HEK293 (cell line): ENCODE results near the gene GLYATL2.

Experiments
- GLI4 ChIP-seq: fragments of 450-650 bp; formaldehyde crosslinking; IDR thresholded peaks from 2 replicates; pipeline ENCODE4 v1.5.1; 2016; ENCODE audit warnings: missing biosample characterization, missing genetic modification characterization
- TF ChIP-seq, protein P1 (sequence below): fragments of 450-650 bp; formaldehyde crosslinking; IDR thresholded peaks from 2 replicates; pipeline ENCODE4 v1.5.1; 2016; ENCODE audit warnings: missing biosample characterization, missing genetic modification characterization
- TF ChIP-seq, protein P2 (sequence below): fragments of 450-650 bp; formaldehyde crosslinking; IDR thresholded peaks from 2 replicates; pipeline ENCODE4 v1.5.1; 2016; ENCODE audit warnings: missing biosample characterization, missing genetic modification characterization
- TF ChIP-seq, protein P3 (sequence below): fragments of 450-650 bp; formaldehyde crosslinking; IDR thresholded peaks from 2 replicates; pipeline ENCODE4 v1.5.1; 2016; ENCODE audit warnings: missing biosample characterization, missing genetic modification characterization, borderline replicate concordance

DNA sequence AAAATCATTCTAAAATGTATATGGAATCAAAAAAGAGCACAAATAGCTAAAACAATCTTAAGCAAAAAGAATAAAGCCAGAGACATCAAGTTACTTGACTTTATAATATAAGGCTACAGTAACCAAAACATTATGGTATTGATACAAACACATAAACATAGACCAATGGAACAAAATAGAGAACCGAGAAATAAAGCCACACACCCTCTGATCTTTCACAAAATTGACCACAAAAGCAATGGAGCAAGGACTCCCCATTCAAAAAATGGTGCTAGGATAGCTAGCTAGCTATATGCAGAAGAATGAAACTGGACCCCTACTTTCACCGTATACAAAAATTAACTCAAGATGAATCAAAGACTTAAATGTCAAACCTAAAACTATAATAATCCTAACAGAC is 43.2 kb downstream of the GLYATL2 start:
- TF ChIP-seq, protein P1, sequence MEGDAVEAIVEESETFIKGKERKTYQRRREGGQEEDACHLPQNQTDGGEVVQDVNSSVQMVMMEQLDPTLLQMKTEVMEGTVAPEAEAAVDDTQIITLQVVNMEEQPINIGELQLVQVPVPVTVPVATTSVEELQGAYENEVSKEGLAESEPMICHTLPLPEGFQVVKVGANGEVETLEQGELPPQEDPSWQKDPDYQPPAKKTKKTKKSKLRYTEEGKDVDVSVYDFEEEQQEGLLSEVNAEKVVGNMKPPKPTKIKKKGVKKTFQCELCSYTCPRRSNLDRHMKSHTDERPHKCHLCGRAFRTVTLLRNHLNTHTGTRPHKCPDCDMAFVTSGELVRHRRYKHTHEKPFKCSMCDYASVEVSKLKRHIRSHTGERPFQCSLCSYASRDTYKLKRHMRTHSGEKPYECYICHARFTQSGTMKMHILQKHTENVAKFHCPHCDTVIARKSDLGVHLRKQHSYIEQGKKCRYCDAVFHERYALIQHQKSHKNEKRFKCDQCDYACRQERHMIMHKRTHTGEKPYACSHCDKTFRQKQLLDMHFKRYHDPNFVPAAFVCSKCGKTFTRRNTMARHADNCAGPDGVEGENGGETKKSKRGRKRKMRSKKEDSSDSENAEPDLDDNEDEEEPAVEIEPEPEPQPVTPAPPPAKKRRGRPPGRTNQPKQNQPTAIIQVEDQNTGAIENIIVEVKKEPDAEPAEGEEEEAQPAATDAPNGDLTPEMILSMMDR (tag by site-specific recombination): no peak
- TF ChIP-seq, protein P2, sequence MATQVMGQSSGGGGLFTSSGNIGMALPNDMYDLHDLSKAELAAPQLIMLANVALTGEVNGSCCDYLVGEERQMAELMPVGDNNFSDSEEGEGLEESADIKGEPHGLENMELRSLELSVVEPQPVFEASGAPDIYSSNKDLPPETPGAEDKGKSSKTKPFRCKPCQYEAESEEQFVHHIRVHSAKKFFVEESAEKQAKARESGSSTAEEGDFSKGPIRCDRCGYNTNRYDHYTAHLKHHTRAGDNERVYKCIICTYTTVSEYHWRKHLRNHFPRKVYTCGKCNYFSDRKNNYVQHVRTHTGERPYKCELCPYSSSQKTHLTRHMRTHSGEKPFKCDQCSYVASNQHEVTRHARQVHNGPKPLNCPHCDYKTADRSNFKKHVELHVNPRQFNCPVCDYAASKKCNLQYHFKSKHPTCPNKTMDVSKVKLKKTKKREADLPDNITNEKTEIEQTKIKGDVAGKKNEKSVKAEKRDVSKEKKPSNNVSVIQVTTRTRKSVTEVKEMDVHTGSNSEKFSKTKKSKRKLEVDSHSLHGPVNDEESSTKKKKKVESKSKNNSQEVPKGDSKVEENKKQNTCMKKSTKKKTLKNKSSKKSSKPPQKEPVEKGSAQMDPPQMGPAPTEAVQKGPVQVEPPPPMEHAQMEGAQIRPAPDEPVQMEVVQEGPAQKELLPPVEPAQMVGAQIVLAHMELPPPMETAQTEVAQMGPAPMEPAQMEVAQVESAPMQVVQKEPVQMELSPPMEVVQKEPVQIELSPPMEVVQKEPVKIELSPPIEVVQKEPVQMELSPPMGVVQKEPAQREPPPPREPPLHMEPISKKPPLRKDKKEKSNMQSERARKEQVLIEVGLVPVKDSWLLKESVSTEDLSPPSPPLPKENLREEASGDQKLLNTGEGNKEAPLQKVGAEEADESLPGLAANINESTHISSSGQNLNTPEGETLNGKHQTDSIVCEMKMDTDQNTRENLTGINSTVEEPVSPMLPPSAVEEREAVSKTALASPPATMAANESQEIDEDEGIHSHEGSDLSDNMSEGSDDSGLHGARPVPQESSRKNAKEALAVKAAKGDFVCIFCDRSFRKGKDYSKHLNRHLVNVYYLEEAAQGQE: no peak
- TF ChIP-seq GLI4 (tag by site-specific recombination): no peak
- TF ChIP-seq, protein P3, sequence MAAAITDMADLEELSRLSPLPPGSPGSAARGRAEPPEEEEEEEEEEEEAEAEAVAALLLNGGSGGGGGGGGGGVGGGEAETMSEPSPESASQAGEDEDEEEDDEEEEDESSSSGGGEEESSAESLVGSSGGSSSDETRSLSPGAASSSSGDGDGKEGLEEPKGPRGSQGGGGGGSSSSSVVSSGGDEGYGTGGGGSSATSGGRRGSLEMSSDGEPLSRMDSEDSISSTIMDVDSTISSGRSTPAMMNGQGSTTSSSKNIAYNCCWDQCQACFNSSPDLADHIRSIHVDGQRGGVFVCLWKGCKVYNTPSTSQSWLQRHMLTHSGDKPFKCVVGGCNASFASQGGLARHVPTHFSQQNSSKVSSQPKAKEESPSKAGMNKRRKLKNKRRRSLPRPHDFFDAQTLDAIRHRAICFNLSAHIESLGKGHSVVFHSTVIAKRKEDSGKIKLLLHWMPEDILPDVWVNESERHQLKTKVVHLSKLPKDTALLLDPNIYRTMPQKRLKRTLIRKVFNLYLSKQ (tag by site-specific recombination): no peak
